ENCODE measurements around the gene IKZF4.

GRCh38 chr12:56004211-56004610, 16.6 kb upstream of the IKZF4 start:
- TF ChIP-seq CTCF (conservative IDR thresholded peaks at IDR 0.05; ENCODE audit: low read length) = no peak
- TF ChIP-seq EZH2phosphoT487 (IDR thresholded peaks at IDR 0.05; ENCODE audit: borderline replicate concordance, low read depth, low read length) = no peak
